ENCODE measurements around the gene ZNF33B.
A peak's percentile ranks its signal among the peaks of the same experiment; 100 is the strongest.

ZNF33B gene

DNA sequence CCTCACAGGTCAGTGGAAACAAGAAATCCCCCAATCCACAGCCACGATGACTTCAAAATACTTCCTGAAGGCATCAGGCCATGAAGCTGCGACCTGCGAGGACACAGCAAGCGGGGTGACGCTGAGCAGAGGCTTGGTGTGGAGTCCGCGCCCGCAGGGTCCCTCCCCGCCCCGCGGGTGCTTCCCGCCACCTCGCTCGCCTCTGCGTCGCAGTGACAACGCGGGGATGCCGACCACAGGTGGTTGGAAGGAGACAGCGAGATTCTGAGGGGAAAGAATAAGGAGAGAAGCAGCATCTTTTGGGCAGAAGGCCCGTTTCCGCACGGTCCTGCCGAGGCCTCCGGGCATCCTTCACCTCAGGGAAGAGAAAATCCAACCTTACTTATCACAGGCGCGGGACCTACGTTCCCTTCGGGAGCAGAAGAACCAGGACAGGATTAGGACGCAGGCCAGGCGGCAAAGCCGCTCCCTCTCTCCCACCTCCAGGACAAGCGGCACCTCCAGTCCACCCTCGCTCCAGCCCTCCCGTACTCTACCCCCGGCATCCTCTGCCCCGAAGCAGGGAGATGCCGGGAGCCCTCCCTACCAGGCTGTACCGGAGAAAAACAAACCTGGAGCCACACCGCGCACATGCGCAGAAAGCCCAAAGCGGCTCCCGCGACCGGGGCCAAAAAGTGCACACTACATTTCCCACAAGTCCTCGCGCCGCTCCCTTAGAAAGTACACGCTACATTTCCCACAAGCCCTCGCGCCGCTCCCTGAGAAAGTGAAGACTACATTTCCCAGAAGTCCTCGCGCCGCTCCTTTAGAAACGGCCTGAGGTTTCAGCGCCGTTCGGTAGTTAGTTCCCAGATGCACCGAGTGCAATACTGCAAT, 85.9 kb downstream of the ZNF33B start:
- H3K4me3 ChIP-seq, result peak overlapping the region; percentile 96
- peak; percentile 95 for DNase-seq (ENCODE audit: low spot score)
- peak overlapping the region; percentile 38 to 81 for H3K27ac ChIP-seq
- TF ChIP-seq, protein P1, sequence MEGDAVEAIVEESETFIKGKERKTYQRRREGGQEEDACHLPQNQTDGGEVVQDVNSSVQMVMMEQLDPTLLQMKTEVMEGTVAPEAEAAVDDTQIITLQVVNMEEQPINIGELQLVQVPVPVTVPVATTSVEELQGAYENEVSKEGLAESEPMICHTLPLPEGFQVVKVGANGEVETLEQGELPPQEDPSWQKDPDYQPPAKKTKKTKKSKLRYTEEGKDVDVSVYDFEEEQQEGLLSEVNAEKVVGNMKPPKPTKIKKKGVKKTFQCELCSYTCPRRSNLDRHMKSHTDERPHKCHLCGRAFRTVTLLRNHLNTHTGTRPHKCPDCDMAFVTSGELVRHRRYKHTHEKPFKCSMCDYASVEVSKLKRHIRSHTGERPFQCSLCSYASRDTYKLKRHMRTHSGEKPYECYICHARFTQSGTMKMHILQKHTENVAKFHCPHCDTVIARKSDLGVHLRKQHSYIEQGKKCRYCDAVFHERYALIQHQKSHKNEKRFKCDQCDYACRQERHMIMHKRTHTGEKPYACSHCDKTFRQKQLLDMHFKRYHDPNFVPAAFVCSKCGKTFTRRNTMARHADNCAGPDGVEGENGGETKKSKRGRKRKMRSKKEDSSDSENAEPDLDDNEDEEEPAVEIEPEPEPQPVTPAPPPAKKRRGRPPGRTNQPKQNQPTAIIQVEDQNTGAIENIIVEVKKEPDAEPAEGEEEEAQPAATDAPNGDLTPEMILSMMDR (IDR thresholded peaks at IDR 0.05), result no peak

DNA sequence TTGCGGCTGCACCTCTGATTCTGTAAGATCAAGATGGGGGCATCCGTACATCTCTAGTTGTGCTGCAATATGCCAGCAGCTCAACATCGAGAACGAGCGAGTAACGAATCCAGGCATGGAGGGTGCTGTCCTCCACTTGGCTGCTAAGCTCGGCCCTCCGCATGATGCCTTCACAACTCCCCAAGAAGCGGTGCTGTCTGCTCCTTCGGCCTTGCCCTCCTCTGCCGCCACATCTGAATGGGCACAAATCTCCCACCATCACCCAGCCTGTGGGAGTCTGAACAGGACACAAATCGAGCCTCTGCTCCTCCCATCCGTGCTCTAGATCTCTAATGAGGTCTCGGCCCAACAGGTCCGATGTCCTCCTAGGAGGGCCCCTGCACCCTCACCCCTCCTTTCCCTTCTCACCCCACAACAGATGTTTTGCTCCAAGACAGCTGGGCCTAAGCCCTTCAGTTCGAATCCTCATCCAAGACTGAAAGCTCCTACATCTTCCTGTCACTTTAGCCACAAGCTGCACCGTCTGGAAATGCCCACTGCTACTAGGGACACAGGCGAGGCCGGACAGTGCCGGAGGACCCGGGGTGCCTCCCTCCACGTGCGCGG, 86.7 kb downstream of the ZNF33B start:
- peak overlapping the region in 1 of 2 donors; percentile 81 for H3K27ac ChIP-seq
- peak overlapping the region; percentile 96 for H3K4me3 ChIP-seq
- TF ChIP-seq, protein P1 (IDR thresholded peaks at IDR 0.05), result no peak
- no peak for DNase-seq (ENCODE audit: low spot score)

DNA sequence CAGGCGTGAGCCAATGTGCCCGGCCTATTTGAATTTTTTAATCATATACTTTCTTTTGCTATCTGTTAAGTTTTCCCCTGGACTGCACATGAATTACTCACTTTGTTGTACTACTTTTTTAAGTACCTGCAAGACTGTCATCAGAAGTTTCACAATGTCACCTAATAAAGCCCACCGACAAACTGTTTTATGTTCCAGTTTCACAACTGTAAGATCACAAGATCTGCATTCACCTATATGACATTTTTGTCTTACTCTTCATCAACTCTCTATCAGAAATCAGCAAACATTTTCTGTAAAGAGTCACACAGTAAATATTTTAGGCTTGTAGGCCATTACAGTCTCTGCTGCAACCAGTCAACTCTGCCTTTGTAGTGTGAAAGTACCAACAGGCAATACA, 88.5 kb downstream of the ZNF33B start:
- Histone ChIP-seq H3K27ac (no peak overlapping the region), H3K4me3 (no peak overlapping the region)
- TF ChIP-seq, protein P1 (IDR thresholded peaks at IDR 0.05), result no peak
- no peak for DNase-seq (ENCODE audit: low spot score)

DNA sequence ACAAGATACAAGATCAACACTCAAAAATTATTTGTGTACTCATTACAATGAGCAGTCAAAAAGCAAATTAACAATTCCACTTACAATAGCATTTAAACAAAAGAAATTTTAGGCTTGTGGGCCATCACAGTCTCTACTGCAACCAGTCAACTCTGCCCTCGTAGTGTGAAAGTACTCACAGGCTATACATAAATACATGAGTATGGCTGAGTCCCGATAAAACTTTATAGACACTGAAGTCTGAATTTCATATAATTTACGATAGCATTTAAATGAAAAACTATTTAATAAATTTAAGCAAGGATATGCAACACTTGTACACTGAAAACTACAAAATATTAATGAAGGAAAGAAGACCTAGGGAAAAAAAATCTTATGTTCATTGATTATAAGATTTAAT, 90.1 kb downstream of the ZNF33B start:
- TF ChIP-seq, protein P1 (IDR thresholded peaks at IDR 0.05), result no peak

DNA sequence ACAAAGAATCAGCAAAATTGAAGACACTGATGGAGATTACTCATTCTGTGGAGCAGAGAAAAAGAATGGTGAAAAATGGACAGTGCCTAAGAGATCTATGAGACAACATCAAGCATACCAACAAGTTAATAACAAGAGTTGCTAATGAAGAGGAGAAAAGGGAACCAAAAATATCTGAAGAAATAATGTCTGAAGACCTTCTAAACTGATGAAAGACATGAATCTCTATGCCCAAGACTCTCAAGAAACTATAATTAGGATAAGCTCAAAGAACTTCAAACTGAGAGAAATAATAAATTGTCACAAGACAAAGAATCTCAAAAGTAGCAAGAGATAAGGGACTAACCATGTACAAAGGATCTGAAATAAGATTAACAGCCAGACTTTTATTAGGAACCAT, 93.4 kb downstream of the ZNF33B start:
- no peak for DNase-seq (ENCODE audit: low spot score)
- TF ChIP-seq, protein P1 (IDR thresholded peaks at IDR 0.05), result no peak
- no peak overlapping the region for H3K27ac ChIP-seq
- no peak overlapping the region for H3K4me3 ChIP-seq

More for the DNA sequence above, 90.1 kb downstream of the ZNF33B start:
- Histone ChIP-seq H3K4me3 (no peak overlapping the region), H3K27ac (no peak overlapping the region)
- no peak for DNase-seq (ENCODE audit: low spot score)

DNA sequence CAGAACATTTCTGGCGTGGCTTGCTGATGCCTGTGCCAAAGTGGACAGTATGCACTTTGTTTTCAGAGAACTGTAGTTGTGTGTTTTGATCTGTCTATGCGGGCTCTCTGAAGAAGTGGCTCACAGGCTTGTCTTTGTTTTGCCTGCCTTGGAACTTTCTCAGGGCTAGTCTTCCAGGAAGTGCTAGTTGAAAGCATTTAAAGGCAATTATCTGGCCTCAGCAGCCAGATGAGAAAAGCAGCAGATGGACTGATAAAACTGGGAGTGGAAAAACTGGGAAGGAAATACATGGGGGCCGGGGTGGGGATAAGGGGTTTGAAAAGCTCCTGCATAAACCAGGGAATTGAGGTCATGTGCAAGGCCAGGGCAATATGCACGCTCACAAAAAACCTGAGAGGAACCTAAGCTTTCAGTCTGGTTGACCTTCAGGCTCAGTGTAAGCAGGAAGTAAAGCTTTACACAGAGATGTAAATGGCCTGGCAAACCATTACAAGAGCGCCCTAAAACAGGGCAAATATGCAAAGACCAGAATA, 94.5 kb downstream of the ZNF33B start:
- TF ChIP-seq, protein P1 (IDR thresholded peaks at IDR 0.05), result no peak
- DNase-seq (ENCODE audit: low spot score), result no peak
- H3K27ac ChIP-seq, result no peak overlapping the region
- H3K4me3 ChIP-seq, result no peak overlapping the region
